Activated CD8-positive, alpha-beta memory T cell treated with anti-CD3 and anti-CD28 coated beads, Interleukin-2, amount 50 U/mL, for 1 hour (primary cell): ENCODE results near the gene PPP1CC.
"Not testable (repeated sequence)": the region's sequence is repeated elsewhere in the genome, so short reads cannot be mapped to it uniquely, and the experiment has no call there.

Experiments
- DNase-seq: peaks from one replicate; pipeline ENCODE4 v3.0.0-alpha.2; 2020; ENCODE audit errors: extremely low read depth

PPP1CC gene

GRCh38 chr12:110725267-110725666, 17.4 kb downstream of the PPP1CC start:
- no peak for DNase-seq

DNA sequence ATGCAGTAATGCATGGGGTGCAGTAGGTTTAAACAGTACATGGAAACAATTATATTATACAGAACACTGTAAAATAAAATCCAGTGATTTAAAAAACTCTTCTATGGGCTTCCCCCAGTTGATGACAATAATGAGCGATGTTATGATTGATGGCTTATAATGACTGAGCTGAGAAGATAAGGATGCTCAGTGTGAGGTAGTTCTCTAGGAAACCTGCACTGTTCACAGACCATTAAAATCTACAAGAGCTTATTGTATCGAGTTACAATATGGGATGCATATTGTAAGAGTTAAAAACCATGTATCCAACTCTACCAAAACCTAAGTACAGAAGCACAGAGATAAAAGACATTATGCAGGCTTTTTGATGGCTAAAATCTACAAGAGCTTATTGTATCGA, 19.8 kb downstream of the PPP1CC start:
- DNase-seq: not testable (repeated sequence)

DNA sequence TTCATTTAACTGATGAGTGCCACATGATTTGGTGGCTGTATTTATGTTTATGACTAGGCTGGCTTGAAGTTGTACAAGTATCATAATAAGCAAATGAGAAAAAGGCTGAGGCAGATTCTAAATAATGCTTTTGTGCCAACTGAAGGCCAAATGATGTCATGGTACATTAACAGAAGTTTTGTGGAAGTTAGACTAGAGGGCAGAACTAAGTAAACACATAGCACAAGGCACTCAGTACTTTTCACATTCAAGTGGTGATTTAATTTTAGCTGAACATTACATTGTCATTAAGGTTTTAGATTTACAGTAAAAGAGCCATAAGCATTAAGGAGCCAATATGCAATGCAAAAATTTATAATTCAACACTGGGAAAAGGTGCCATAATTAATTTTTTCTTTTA, 21.1 kb downstream of the PPP1CC start:
- no peak for DNase-seq

GRCh38 chr12:110720516-110720915, 22.2 kb downstream of the PPP1CC start:
- no peak for DNase-seq

- DNase-seq: no peak
Observed at GRCh38 chr12:110718222-110718908, 24.3 kb downstream of the PPP1CC start.

GRCh38 chr12:110717037-110717436, 25.7 kb downstream of the PPP1CC start:
- DNase-seq: no peak

DNA sequence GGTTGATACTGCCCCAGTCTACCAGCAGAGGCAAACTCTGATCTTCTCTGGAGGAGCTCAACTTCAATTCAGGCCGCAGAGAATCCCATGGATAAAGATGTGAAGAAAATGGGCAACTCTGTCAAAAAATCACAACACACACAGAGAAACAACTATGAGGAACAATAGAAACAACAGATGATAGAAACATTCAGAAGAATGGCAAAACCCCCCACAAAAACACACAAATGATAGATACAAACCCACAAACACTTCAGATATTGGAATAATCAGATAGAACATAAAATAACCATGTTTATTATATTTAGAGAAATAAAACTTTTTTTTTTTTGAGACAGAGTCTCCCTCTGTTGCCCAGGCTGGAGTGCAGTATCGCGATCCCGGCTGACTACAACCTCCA, 33.8 kb downstream of the PPP1CC start:
- no peak for DNase-seq

DNA sequence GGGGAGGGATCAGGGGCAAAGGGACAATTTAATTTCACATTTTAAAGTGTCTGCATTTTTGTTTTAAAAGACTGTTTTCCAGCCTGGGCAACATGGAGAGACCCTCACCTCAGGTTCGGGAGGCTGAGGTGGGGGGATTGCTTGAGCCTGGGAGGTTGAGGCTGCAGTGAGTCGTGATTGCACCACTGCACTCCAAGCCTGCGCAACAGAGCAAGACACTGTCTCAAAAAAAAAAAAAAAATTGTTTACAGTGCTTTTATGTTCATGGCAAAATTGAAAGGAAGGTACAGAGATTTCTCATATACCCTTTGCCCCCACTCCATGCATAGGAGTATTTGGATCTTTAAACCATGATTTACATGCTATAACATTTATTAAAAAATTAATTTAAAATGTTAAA, 37.4 kb downstream of the PPP1CC start:
- DNase-seq: no peak

DNA sequence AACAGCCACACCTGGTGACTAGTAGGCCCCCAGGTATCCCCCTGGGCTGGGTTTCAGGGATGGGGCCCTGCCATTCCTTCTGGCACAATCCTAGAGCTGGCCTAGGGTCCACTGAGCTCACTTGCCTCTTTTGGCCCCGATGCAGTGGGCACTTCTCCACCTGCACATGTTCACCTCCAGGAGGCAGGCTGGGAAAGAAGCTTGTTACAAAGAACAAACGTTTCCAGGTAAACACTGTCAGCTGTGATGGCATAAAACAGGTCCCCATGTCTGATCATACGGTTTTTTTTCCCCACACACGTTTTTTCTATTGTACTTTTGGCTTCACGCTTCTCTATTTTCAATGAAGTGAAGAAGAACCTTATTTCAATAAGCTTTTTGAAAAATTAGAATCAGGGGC, 37.9 kb downstream of the PPP1CC start:
- DNase-seq: no peak

- no peak for DNase-seq
Observed at GRCh38 chr12:110704231-110704630, 38.5 kb downstream of the PPP1CC start.

DNA sequence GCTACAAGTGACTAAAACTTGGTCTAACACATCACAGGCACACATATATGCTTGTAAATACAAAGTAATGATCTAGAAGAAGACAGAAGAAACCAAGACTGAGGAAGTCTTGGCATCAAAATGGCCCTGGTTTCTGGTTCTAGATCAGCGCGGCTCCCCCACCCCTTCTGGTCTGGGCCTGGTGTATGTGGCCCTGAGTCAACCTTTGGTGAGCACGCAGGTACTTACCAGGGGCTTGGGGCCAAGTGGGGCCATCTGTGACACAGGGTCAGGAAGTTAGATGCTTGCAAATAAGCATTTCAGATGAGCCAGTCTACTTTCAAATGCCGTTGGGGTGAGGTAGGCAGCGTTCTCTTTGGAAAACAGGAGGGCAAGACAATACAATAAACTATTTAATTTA, 40.6 kb downstream of the PPP1CC start:
- DNase-seq: no peak

- DNase-seq: no peak
Observed at GRCh38 chr12:110699591-110700445, 42.9 kb downstream of the PPP1CC start.

DNA sequence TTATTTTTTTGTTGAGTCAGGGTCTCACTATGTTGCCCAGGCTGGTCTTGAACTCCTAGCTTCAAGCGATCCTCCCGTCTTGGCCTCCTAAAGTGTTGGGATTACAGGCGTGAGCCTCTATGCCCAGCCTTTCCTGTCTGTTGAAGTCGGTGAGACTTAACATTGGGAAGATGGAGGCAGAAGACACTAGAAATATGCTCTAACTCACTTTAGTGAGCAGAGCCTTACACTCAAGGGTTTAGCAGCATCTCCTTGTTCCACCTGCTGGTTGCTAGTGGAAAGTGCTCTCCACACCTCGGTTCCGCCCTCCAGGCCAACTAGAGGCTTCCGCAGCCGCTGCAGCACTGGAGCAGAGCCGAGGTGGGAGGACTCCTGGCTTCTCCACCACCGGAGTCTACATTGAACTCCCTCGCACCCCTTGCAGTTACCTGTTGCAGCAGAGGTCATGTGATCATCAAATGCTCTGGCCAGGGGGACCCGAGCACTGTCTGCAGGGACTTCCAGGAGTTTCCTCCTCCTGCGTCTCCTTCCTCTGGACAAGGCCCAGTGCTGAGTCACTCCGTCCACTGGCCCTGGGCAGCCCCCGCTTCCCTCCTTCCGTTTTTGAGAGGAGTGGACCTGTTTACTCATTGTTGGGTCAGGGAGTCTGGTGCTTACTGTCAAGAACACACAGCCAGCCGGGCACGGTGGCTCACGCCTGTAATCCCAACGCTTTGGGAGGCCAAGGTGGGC, 44.4 kb downstream of the PPP1CC start:
- DNase-seq: peak; percentile 54

- no peak for DNase-seq
Observed at GRCh38 chr12:110697236-110697635, 45.5 kb downstream of the PPP1CC start.

DNA sequence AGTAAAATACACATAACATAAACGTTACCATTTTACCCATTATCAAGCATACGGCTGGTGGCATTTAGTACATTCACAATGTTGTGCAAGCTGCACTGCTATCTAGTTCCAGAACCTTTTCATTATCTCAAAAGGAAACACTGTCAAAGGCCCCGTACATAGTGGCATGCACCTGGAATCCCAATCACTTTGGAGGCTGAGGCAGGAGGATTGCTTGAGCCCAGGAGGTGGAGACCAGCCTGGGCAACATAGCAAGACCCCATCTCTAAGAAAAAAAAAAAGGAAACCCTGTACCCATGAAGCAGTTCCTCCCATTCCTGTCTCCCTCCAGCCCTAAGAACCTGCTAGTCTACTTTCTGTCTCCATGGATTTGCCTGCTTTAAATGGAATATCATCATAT, 46.4 kb downstream of the PPP1CC start:
- DNase-seq: no peak

DNA sequence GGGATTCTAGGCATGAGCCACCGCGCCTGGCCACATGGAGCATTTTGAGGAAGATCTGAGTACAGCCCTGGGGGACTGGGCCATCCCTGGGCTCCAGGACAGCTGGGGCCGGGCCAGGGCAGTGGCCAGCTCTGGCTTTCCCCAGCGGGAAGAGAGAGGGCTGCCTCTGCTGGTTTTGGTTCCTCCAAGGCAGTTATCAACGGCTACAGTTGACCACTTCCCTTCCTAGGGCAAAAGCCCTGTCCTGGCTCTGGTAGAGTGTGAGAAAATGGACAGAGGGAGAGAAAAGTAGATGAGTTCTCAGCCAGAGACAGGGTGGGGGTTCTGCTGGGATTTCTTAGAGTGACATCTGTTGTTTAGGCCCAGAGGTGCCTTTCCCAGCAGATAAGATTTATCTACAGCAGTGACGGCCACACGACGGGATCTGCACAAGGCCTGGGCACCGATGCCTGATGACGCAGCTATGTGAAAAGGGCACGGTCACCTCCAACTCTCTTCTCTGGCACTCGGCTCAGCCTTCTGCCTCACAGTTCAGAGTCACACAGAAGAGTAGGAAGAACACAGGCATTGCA, 48.3 kb downstream of the PPP1CC start:
- no peak for DNase-seq

DNA sequence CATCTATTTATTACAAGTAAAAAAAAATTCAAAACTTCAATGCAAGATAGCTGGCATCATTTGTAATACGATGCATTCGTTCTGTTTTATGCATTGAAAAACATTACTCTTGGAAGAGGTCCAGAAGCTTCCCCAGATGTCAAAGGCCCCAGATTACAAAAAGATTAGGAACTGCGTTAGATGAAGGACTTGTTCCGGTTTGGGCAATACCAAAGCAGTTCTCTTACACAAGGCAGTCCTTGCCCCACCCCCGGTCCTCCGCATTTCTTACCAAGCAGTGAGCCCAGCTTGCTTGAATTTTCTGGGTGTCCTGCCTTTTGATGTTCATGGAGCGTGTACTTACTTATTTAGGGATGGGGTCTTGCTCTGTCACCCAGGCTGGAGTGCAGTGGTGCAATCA, 49.0 kb downstream of the PPP1CC start:
- DNase-seq: no peak

- DNase-seq: no peak
Observed at GRCh38 chr12:110690127-110690430, 52.6 kb downstream of the PPP1CC start.

DNA sequence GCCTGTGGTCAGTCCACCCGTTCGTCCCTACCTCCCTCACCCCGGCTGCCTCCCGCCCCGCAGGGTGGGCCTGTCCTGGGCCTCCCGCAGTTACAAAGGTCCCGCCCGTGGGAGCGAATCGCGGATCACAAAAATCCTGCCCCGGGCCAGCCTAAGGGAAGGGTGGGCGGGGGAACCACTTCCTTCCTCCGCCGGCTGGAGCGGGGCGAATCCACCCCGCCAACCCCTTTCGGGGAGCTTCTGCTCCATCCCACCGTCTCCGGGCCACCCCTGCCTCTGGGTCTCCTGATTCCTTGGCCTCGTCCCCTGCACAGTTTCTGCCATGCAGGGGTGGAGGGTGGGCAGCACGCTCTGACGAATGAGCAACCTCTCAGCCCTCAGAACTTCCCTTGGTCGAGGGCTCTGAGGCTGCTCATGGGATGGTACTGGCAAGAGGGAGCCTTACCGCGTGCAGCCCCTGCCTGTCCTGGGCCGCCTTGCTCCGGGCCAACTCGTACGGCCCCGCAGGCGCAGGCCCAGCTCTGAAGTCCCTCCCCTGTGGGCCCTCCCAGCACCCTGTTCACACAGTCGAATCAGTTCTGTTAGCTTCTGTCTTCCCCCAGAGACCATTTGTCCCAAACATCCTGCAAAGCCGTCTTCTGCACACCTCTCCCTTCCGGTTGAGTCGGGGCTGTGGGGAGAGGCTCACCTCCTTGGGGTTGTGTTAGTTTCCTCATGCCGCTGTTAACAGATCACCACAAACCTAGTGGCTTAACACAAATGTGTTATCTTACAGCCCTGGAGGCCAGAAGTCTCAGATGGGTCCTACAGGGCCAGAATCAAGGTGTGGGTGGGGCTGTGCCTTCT, 53.2 kb downstream of the PPP1CC start:
- DNase-seq: peak; percentile 14

DNA sequence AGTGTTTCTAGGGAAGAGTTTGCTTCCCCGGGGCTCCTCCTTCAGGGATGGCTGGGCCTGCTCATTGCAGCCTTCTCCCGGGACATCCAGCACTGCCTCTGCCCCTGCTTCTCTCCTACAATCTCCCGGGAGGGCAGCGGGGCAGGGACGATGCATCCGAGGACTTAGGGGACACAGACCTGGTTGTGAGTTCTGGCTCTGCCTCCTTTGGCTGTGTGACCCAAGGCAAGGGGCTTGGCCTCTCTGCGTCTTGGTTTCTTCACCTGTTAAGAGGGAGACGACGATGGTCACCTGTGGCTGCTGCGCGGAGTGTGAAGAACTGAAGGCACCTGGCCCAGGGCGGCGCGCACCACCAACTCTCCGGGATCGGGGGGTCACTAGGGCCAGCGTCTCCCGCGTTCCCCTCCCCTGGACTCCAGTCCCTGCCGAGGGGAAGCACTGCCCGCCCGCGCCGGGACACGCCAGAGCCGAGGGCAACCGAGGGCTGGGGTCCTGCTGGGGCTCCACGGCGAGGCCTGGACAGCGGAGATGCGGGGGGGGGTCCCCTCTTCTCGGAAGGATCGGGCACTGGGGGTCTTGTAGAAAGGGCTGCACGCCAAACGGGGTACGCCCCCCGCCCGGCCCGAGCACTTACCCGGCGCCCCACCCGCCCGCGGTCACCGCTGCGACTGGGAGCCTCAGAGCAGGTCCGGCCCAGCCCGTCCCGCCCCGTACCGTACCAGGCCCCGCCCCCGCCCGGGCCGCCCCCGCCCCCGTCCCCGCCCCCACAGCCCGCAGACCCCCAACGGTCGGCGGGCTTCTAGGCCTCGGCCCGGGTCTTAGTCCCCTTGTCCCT, 54.0 kb downstream of the PPP1CC start, which contains the start of gene HVCN1:
Gene HVCN1, minus strand, starts transcription at position 670 of the 835 bp plus-strand sequence. CDS start 5,870 bp downstream, outside the sequence.
- DNase-seq: no peak
